Measurements from ENCODE around the gene GPC2. TPM values are rescaled to one million over a fixed set of nuclear protein-coding genes. Genes with fewer than 3 reads are reported as not detected.

Gene GPC2
- total RNA-seq, 1 donor from 2014 or later: 50.6 TPM

- peak overlapping the region; percentile 3 for H3K4me3 Mint-ChIP-seq
These were observed 10.8 kb downstream of the GPC2 start for GRCh38 chr7:100166317-100166940.

GRCh38 chr7:100163871-100164270 lies 13.3 kb downstream of the GPC2 start:
- H3K4me3 Mint-ChIP-seq: no peak overlapping the region
- H3K9me3 Mint-ChIP-seq: no peaks in the 10 kb centered on the region
- no peaks in the 10 kb centered on the region for H3K36me3 Mint-ChIP-seq
- H3K4me1 Mint-ChIP-seq: peaks cover 35% of the 10 kb centered on the region
- TF ChIP-seq, protein P1, sequence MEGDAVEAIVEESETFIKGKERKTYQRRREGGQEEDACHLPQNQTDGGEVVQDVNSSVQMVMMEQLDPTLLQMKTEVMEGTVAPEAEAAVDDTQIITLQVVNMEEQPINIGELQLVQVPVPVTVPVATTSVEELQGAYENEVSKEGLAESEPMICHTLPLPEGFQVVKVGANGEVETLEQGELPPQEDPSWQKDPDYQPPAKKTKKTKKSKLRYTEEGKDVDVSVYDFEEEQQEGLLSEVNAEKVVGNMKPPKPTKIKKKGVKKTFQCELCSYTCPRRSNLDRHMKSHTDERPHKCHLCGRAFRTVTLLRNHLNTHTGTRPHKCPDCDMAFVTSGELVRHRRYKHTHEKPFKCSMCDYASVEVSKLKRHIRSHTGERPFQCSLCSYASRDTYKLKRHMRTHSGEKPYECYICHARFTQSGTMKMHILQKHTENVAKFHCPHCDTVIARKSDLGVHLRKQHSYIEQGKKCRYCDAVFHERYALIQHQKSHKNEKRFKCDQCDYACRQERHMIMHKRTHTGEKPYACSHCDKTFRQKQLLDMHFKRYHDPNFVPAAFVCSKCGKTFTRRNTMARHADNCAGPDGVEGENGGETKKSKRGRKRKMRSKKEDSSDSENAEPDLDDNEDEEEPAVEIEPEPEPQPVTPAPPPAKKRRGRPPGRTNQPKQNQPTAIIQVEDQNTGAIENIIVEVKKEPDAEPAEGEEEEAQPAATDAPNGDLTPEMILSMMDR (IDR thresholded peaks at IDR 0.05; ENCODE audit: unreplicated experiment): no peak
- no peak for DNase-seq (ENCODE audit: low spot score in 2 of 2, unreplicated experiment in 2 of 2)
- no peak overlapping the region for H3K27ac Mint-ChIP-seq
- peaks cover 30% of the 10 kb centered on the region for H3K27me3 Mint-ChIP-seq (ENCODE audit: low read depth)

More at GRCh38 chr7:100166317-100166940, 10.8 kb downstream of the GPC2 start:
- peaks cover 2% of the 10 kb centered on the region for H3K36me3 Mint-ChIP-seq
- H3K27me3 Mint-ChIP-seq (ENCODE audit: low read depth): peaks cover 36% of the 10 kb centered on the region
- H3K27ac Mint-ChIP-seq: peak overlapping the region; percentile 54
- peaks cover 39% of the 10 kb centered on the region for H3K4me1 Mint-ChIP-seq
- DNase-seq (ENCODE audit: low spot score in 2 of 2, unreplicated experiment in 2 of 2): no peak
- TF ChIP-seq, protein P1 (IDR thresholded peaks at IDR 0.05; ENCODE audit: unreplicated experiment): no peak
- H3K9me3 Mint-ChIP-seq: no peaks in the 10 kb centered on the region

- Mint-ChIP-seq H3K27me3 (ENCODE audit: low read depth) (peaks cover 22% of the 10 kb centered on the region), H3K4me1 (peaks cover 29% of the 10 kb centered on the region), H3K9me3 (no peaks in the 10 kb centered on the region), H3K36me3 (no peaks in the 10 kb centered on the region), H3K27ac (no peak overlapping the region), H3K4me3 (no peak overlapping the region)
- no peak for DNase-seq (ENCODE audit: low spot score in 2 of 2, unreplicated experiment in 2 of 2)
- TF ChIP-seq, protein P1 (IDR thresholded peaks at IDR 0.05; ENCODE audit: unreplicated experiment): no peak
These were observed 14.1 kb downstream of the GPC2 start for GRCh38 chr7:100163006-100163531.

DNA sequence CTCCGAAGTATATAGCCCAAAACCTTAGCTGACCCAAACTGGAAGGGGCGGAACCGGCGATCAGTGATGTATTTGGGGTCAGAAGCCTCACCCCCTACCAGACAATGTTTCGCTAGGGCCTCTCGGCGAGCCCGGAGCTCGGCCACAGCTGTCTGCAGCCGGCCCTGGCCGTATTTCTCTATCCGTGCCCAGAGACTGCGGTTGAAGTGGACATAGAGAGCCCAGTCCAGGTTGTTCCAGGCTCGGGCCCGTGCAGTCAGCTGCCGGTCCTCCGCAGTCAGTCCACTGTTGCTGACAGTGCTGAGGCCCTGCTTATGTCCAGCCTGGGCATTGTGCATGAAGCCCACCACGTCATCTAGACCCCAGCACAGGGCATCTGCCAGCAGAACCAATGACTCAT lies 17.1 kb downstream of the GPC2 start:
- Mint-ChIP-seq H3K27ac (no peak overlapping the region), H3K27me3 (ENCODE audit: low read depth) (no peaks in the 10 kb centered on the region), H3K4me1 (peaks cover 17% of the 10 kb centered on the region), H3K9me3 (no peaks in the 10 kb centered on the region), H3K4me3 (peak overlapping the region; percentile 43), H3K36me3 (no peaks in the 10 kb centered on the region)
- DNase-seq (ENCODE audit: low spot score in 2 of 2, unreplicated experiment in 2 of 2): no peak
- TF ChIP-seq, protein P1 (IDR thresholded peaks at IDR 0.05; ENCODE audit: unreplicated experiment): no peak

DNA sequence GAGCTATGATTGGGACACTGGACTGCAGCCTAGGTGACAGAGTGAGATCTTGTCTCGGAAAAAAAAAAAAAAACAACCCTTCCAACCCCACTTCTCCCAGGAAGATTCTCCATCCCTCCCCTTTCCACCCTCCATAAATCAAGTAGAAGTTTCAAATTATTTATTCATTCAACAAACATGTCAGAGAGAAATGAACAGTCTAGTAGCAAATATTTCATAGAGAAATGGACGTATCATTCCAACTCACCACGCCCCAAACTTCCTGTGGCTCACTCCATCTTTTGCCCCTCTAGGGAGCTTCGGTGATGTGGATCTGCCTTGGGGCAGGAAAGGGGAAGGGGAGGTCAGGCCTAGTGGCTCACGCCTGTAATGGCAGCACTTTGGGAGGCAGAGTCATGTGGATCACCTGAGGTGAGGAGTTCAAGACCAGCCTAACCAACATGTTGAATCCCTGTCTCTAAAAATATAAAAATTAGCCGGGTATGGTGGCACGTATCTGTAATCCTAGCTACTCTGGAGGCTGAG lies 18.0 kb downstream of the GPC2 start:
- H3K27ac Mint-ChIP-seq: peak overlapping the region; percentile 84
- DNase-seq (ENCODE audit: low spot score in 2 of 2, unreplicated experiment in 2 of 2): no peak
- TF ChIP-seq, protein P1 (IDR thresholded peaks at IDR 0.05; ENCODE audit: unreplicated experiment): no peak
- H3K4me3 Mint-ChIP-seq: peak overlapping the region; percentile 73
- H3K27me3 Mint-ChIP-seq (ENCODE audit: low read depth): no peaks in the 10 kb centered on the region
- no peaks in the 10 kb centered on the region for H3K9me3 Mint-ChIP-seq
- H3K4me1 Mint-ChIP-seq: peaks cover 17% of the 10 kb centered on the region
- no peaks in the 10 kb centered on the region for H3K36me3 Mint-ChIP-seq

Measured in mesothelial cell of epicardium (in vitro differentiated cells).